KOPT-K1 (cell line): ENCODE measurements around the gene BCL6B.

Source experiments
- H3K27ac ChIP-seq: fragments of 200-600 bp; sonication (generic); 2 replicates; pipeline ENCODE4 v1.5.1; 2016; ENCODE audit warnings: antibody characterized with exemption, mild to moderate bottlenecking, low read depth, low read length; ENCODE audit not compliant: poor library complexity, severe bottlenecking
- H3K36me3 ChIP-seq: fragments of 200-600 bp; sonication (generic); 2 replicates; pipeline ENCODE4 v1.5.1; 2017; ENCODE audit warnings: antibody characterized with exemption, mild to moderate bottlenecking, low read length, moderate library complexity; ENCODE audit not compliant: insufficient read depth
- H3K9me3 ChIP-seq: fragments of 200-600 bp; sonication (generic); 2 replicates; pipeline ENCODE4 v1.5.1; 2017; ENCODE audit warnings: antibody characterized with exemption, low read length, mild to moderate bottlenecking; ENCODE audit not compliant: insufficient read depth, poor library complexity, severe bottlenecking

Gene BCL6B

GRCh38 chr17:7001318-7001961 is 21.4 kb upstream of the BCL6B start:
- Histone ChIP-seq H3K36me3 (peaks cover 70% of the 10 kb centered on the region), H3K27ac (no peak overlapping the region), H3K9me3 (no peaks in the 10 kb centered on the region)

GRCh38 chr17:7002288-7003047 is 20.4 kb upstream of the BCL6B start:
- no peak overlapping the region for H3K27ac ChIP-seq
- peaks cover 66% of the 10 kb centered on the region for H3K36me3 ChIP-seq
- no peaks in the 10 kb centered on the region for H3K9me3 ChIP-seq

GRCh38 chr17:7003745-7004144 is 19.1 kb upstream of the BCL6B start:
- H3K36me3 ChIP-seq = peaks cover 54% of the 10 kb centered on the region
- no peaks in the 10 kb centered on the region for H3K9me3 ChIP-seq
- H3K27ac ChIP-seq = no peak overlapping the region

- no peaks in the 10 kb centered on the region for H3K9me3 ChIP-seq
- no peak overlapping the region for H3K27ac ChIP-seq
- H3K36me3 ChIP-seq = peaks cover 50% of the 10 kb centered on the region
Observed at GRCh38 chr17:7004398-7005253, 18.2 kb upstream of the BCL6B start.

- no peak overlapping the region for H3K27ac ChIP-seq
- no peaks in the 10 kb centered on the region for H3K9me3 ChIP-seq
- H3K36me3 ChIP-seq = peaks cover 43% of the 10 kb centered on the region
Observed at GRCh38 chr17:7005716-7006115, 17.1 kb upstream of the BCL6B start.

GRCh38 chr17:7007143-7007542 is 15.7 kb upstream of the BCL6B start:
- no peaks in the 10 kb centered on the region for H3K9me3 ChIP-seq
- H3K27ac ChIP-seq = no peak overlapping the region
- H3K36me3 ChIP-seq = peaks cover 28% of the 10 kb centered on the region

- H3K27ac ChIP-seq = no peak overlapping the region
- no peaks in the 10 kb centered on the region for H3K9me3 ChIP-seq
- peaks cover 12% of the 10 kb centered on the region; the same call in 1 of the 2 replicates for H3K36me3 ChIP-seq
Observed at GRCh38 chr17:7010523-7010922, 12.3 kb upstream of the BCL6B start.

GRCh38 chr17:7011415-7011814 is 11.4 kb upstream of the BCL6B start:
- no peaks in the 10 kb centered on the region for H3K9me3 ChIP-seq
- peak overlapping the region; percentile 92 for H3K27ac ChIP-seq
- peaks cover 12% of the 10 kb centered on the region; the same call in 1 of the 2 replicates for H3K36me3 ChIP-seq

GRCh38 chr17:7011942-7012254 is 11.0 kb upstream of the BCL6B start:
- H3K27ac ChIP-seq = peak overlapping the region; percentile 92
- no peaks in the 10 kb centered on the region for H3K9me3 ChIP-seq
- peaks cover 16% of the 10 kb centered on the region; the same call in 1 of the 2 replicates for H3K36me3 ChIP-seq

GRCh38 chr17:7014261-7014994 is 8.4 kb upstream of the BCL6B start:
- no peaks in the 10 kb centered on the region for H3K9me3 ChIP-seq
- H3K27ac ChIP-seq = peak overlapping the region; percentile 92
- H3K36me3 ChIP-seq = peaks cover 15% of the 10 kb centered on the region; the same call in 1 of the 2 replicates

GRCh38 chr17:7014995-7015958 is 7.6 kb upstream of the BCL6B start:
- Histone ChIP-seq H3K27ac (peak overlapping the region; percentile 92), H3K36me3 (0 out of 2 replicates have a peak, but pooled peaks cover 9% of the 10 kb centered on the region), H3K9me3 (no peaks in the 10 kb centered on the region)

GRCh38 chr17:7016418-7016817 is 6.4 kb upstream of the BCL6B start:
- Histone ChIP-seq H3K27ac (peak overlapping the region; percentile 92), H3K9me3 (no peaks in the 10 kb centered on the region)

GRCh38 chr17:7016886-7017826 is 5.7 kb upstream of the BCL6B start:
- H3K9me3 ChIP-seq = no peaks in the 10 kb centered on the region
- 0 out of 2 replicates have a peak, but pooled peaks cover 9% of the 10 kb centered on the region for H3K36me3 ChIP-seq
- H3K27ac ChIP-seq = peak overlapping the region; percentile 92

More at GRCh38 chr17:7016418-7016817, 6.4 kb upstream of the BCL6B start:
- 0 out of 2 replicates have a peak, but pooled peaks cover 9% of the 10 kb centered on the region for H3K36me3 ChIP-seq
